ENCODE data around the gene MME. TPM values are rescaled to one million over a fixed set of nuclear protein-coding genes. Genes with fewer than 3 reads are reported as not detected.

The MME gene
- 5.9 and 157 TPM in 2 replicates for total RNA-seq

GRCh38 chr3:155079746-155080487, at the start of gene MME:
Gene MME (plus strand): TSS chr3:155080319. CDS start chr3:155084168, 3,849 bp downstream.

Other genes starting within 250 kb of the MME start
- not detected in 2 replicates for gene STRIT1, start 213.4 kb downstream of the MME start, total RNA-seq

Data from regular cardiac myocyte (primary cell).